Kidney (tissue), 14 donors: Measurements from ENCODE around the gene SEL1L. TPM values are rescaled to one million over a fixed set of nuclear protein-coding genes. Genes with fewer than 3 reads are reported as not detected.
"Not testable (repeated sequence)": the region's sequence is repeated elsewhere in the genome, so short reads cannot be mapped to it uniquely, and the experiment has no call there.

Experiments
- DNase-seq, 5 donors: peaks; one replicate each; pipeline ENCODE4 v3.0.0-alpha.2; 2013 to 2020
- FAIRE-seq: peaks from 2 replicates; lab custom pipeline; 2012; peaks lifted over from hg19 to GRCh38; lab: Jason Lieb, UNC
- H3K27ac ChIP-seq, 2 donors: one replicate each; pipeline ENCODE4 v1.7.0; 2013; ENCODE audit warnings: low read depth in 2 of 2, low read length in 2 of 2, inconsistent platforms in 1 of 2
- H3K27me3 ChIP-seq: one replicate; pipeline ENCODE4 v1.7.1; 2013; ENCODE audit warnings: low read length, inconsistent platforms; ENCODE audit not compliant: control insufficient read depth, insufficient read depth
- H3K36me3 ChIP-seq, 3 donors: one replicate each; pipeline versions ENCODE4 v1.7.0 to v1.7.1; 2013; ENCODE audit warnings: low read length in 3 of 3, control low read depth in 1 of 3, inconsistent platforms in 1 of 3; ENCODE audit not compliant: insufficient read depth in 3 of 3, control insufficient read depth in 2 of 3
- H3K4me1 ChIP-seq, 3 donors: one replicate each; pipeline versions ENCODE4 v1.7.0 to v1.7.1; 2013; ENCODE audit warnings: low read length in 3 of 3, inconsistent platforms in 1 of 3, low read depth in 1 of 3; ENCODE audit not compliant: control insufficient read depth in 2 of 3, insufficient read depth in 2 of 3
- H3K4me3 ChIP-seq, 3 donors: one replicate each; pipeline versions ENCODE4 v1.7.0 to v1.8.1; 2013; ENCODE audit warnings: low read length in 3 of 3, control low read depth in 1 of 3, inconsistent platforms in 1 of 3
- H3K9ac ChIP-seq, 3 donors: one replicate each; pipeline versions ENCODE4 v1.7.0 to v1.7.1; 2013; ENCODE audit warnings: low read length in 3 of 3, control low read depth in 1 of 3, inconsistent platforms in 1 of 3
- H3K9me3 ChIP-seq, 3 donors: one replicate each; pipeline versions ENCODE4 v1.7.0 to v1.7.1; 2013; ENCODE audit warnings: low read length in 3 of 3, control low read depth in 1 of 3, inconsistent platforms in 1 of 3; ENCODE audit not compliant: control insufficient read depth in 2 of 3, insufficient read depth in 1 of 3
- CTCF ChIP-seq: IDR thresholded peaks from 3 replicates; pipeline ENCODE4 v1.5.1; 2012; ENCODE audit warnings: mild to moderate bottlenecking, moderate library complexity, borderline replicate concordance; ENCODE audit not compliant: insufficient read depth; ENCODE audit errors: extremely low read depth
- intact Hi-C: fragments of 100-400 bp; cut with DNase I; formaldehyde crosslinking; loops from one replicate; pipeline ENCODE4 v1.11.1; 2022
- polyA plus RNA-seq: library from polyadenylated mRNA; stranded (reverse); fragments of 350-450 nt; fragmentation: Illumina TruSeq; extraction: RNeasy Lipid Tissue Mini Kit (QIAGEN cat#74804); gene quantifications from one replicate; pipeline ENCODE4 v1.2.3, GENCODE V29; 2014; ENCODE audit warnings: low read depth, low replicate concordance; ENCODE audit not compliant: insufficient read depth
- total RNA-seq: library from RNA; stranded (reverse); fragmentation: NEBNext Ultra II Directional; extraction: Animal tissue kit (Norgen Biotek cat#: 25700); gene quantifications from one replicate; pipeline ENCODE4 v1.2.1, GENCODE V29; 2021
- donor health status: control.
- donor health status: control.
- donor health status: control.
- donor health status: control.
- donor health status: control.
- donor health status: DM: yes; HTN: yes; CAD: no.
- donor health status: Normal renal cell carcinoma (clear cell type).

Gene SEL1L
- total and polyA plus RNA-seq, 2 donors from 2014 or later = 18.9 to 115 TPM

GRCh38 chr14:81550001-81550637 lies 16.5 kb upstream of the SEL1L start:
- no peak for FAIRE-seq
- no peaks in the 10 kb centered on the region for H3K4me1 ChIP-seq
- DNase-seq = peak in 2 of 5 donors; percentile 47 to 63
- intact Hi-C loops = no loop called here
- H3K9me3 ChIP-seq = no peaks in the 10 kb centered on the region
- H3K36me3 ChIP-seq = no peaks in the 10 kb centered on the region
- no peaks in the 10 kb centered on the region for H3K27me3 ChIP-seq
- no peak overlapping the region for H3K9ac ChIP-seq
- TF ChIP-seq CTCF = no peak
- no peak overlapping the region for H3K4me3 ChIP-seq
- no peak overlapping the region for H3K27ac ChIP-seq

DNA sequence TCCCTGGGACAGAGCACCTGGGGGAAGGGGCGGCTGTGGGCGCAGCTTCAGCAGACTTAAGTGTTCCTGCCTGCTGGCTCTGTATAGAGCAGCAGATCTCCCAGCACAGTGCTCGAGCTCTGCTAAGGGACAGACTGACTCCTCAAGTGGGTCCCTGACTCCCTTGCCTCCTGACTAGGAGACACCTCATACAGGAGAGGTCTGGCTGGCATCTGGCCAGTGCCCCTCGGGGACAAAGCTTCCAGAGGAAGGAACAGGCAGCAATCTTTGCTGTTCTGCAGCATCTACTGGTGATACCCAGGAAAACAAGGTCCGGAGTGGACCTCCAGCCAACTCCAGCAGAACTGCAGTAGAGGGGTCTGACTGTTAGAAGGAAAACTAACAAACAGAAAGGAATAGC lies 7.6 kb upstream of the SEL1L start:
- FAIRE-seq, H3K9me3 ChIP-seq, H3K9ac ChIP-seq, intact Hi-C loops, H3K27me3 ChIP-seq, H3K27ac ChIP-seq, H3K4me3 ChIP-seq, H3K4me1 ChIP-seq, DNase-seq, H3K36me3 ChIP-seq: not testable (repeated sequence)

DNA sequence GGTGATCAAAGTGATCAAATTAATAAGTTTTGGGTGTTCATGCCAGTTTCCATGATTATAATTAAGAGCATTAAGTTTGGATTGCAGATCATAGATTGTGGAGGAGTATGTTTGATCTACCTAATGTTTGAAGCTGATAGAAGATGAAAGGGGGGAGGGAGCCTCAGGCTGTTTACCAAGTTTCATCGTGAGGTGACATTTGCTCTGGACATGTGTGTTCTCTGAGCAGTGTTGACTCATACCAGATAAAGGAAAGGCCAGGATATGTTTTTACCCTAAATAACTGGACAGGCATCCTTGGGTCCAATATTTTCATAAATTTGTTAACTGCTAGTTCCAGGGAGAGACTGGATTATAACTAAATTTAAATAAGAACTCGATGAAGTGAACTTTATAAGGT lies 3.5 kb upstream of the SEL1L start:
- no peak for TF ChIP-seq CTCF
- Histone ChIP-seq H3K4me3 (no peak overlapping the region), H3K27me3 (no peaks in the 10 kb centered on the region), H3K4me1 (peaks cover 0 to 11% (median 8%) of the 10 kb centered on the region in 3 donors), H3K27ac (no peak overlapping the region), H3K36me3 (no peaks in the 10 kb centered on the region), H3K9me3 (no peaks in the 10 kb centered on the region), H3K9ac (no peak overlapping the region)
- no peak for DNase-seq
- no peak for FAIRE-seq
- intact Hi-C loops = no loop called here

DNA sequence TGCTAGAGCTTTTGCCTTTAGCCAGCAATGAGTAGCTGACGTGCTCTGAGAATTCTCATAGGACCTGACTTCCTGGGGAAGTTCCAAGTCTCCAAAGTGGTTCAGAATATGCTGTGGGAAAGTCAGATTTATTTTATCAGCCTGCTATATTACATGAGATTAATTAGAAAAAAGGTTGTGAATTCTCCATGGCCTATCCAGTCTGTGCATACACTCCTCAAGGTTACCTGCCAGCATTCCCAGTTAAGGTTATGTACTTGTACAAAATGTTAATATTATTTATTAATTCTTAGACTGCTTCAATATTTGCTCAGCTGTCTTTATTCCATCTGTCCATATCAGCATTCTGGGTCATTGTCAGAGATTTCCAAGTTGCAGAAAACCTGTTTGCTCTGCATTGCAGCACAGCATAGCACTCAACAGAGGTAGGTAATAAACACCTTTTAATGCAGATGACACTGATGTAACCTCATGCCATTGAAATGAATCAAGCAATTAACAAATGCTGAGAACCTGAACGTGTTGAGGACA lies 2.7 kb upstream of the SEL1L start:
- no peak overlapping the region for H3K4me3 ChIP-seq
- H3K27ac ChIP-seq = no peak overlapping the region
- peaks cover 0 to 15% (median 11%) of the 10 kb centered on the region in 3 donors for H3K4me1 ChIP-seq
- H3K36me3 ChIP-seq = no peaks in the 10 kb centered on the region
- no peaks in the 10 kb centered on the region for H3K9me3 ChIP-seq
- no peak overlapping the region for H3K9ac ChIP-seq
- FAIRE-seq (no peak), DNase-seq (no peak)
- intact Hi-C loops = no loop called here
- no peak for TF ChIP-seq CTCF
- H3K27me3 ChIP-seq = no peaks in the 10 kb centered on the region
